ENCODE measurements around the gene FGFRL1.

The FGFRL1 gene

DNA sequence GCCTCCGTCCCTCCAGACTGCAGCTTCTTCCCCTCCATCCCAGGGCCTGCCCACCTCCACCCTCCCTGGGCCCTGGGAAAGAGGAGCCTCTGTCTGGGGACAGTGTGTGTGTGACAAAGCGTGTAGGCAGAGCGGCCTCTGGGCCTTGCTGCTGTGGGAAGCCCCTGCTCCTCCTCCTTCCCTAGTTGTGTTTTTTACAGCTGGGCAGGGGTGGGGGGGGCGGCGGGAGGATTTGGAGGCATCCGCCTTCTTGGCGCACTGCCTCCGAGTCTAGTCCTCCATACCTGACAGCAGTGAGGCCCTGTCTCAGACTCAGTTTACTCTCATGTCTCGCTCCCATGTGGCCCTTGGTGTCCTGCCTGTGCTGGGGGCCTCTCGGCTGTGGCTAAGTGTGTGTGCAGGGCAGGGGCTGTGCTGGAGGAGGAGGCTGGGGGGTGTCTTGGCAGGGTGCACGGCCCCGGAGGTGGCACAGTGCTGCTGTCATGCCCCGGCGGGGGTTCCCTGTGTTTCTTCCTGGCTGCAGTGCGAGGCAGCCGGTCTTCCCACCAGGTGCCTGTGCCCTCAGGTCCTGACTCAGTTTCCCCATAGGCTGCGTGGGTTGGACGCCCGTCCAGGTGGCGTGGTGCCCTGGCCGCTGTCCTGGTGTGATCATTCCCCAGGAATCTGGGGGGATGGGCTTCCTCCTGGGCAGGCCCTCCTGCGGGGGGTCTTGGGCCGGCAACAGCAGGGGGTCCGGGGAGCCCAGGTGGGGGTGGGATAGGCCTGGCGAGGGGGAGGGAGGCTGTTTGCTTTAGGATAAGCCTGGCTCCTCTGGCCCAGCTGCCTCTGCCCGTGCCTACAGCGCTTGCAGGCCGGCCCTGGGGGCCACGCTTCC is 7.0 kb downstream of the FGFRL1 start:
- TF ChIP-seq, protein P1, sequence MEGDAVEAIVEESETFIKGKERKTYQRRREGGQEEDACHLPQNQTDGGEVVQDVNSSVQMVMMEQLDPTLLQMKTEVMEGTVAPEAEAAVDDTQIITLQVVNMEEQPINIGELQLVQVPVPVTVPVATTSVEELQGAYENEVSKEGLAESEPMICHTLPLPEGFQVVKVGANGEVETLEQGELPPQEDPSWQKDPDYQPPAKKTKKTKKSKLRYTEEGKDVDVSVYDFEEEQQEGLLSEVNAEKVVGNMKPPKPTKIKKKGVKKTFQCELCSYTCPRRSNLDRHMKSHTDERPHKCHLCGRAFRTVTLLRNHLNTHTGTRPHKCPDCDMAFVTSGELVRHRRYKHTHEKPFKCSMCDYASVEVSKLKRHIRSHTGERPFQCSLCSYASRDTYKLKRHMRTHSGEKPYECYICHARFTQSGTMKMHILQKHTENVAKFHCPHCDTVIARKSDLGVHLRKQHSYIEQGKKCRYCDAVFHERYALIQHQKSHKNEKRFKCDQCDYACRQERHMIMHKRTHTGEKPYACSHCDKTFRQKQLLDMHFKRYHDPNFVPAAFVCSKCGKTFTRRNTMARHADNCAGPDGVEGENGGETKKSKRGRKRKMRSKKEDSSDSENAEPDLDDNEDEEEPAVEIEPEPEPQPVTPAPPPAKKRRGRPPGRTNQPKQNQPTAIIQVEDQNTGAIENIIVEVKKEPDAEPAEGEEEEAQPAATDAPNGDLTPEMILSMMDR (IDR thresholded peaks at IDR 0.05; ENCODE audit: low read depth, low read length): no peak
- DNase-seq (ENCODE audit: low read depth in 2 of 2): no peak

DNA sequence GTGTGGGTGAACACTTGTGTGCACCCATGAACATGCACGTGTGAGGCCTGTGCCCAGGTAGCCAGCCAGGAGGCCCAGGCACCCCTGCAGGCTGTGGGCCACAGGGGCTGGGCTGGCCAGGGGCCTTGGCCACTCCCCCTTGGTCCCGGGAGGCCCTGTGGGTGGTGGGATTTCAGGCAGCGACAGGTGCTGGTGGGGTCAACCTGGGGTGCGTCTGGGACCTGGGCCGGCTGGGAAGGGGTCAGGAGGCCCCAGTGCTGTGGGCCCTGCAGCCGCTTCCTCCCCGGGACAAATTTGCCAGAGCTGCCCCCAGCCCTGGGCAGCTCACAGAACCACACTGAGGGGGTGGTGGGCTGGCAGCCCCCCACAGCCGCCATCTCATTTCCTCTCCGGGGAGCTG is 7.9 kb downstream of the FGFRL1 start:
- no peak for DNase-seq (ENCODE audit: low read depth in 2 of 2)
- H3K4me3 ChIP-seq (replicated peaks in 1 of 2; ENCODE audit: low read depth in 2 of 2, low read length in 2 of 2): no peak overlapping the region
- TF ChIP-seq, protein P1 (IDR thresholded peaks at IDR 0.05; ENCODE audit: low read depth, low read length): no peak

More for the DNA sequence above, 7.0 kb downstream of the FGFRL1 start:
- H3K4me3 ChIP-seq (replicated peaks in 1 of 2; ENCODE audit: low read depth in 2 of 2, low read length in 2 of 2): no peak overlapping the region

DNA sequence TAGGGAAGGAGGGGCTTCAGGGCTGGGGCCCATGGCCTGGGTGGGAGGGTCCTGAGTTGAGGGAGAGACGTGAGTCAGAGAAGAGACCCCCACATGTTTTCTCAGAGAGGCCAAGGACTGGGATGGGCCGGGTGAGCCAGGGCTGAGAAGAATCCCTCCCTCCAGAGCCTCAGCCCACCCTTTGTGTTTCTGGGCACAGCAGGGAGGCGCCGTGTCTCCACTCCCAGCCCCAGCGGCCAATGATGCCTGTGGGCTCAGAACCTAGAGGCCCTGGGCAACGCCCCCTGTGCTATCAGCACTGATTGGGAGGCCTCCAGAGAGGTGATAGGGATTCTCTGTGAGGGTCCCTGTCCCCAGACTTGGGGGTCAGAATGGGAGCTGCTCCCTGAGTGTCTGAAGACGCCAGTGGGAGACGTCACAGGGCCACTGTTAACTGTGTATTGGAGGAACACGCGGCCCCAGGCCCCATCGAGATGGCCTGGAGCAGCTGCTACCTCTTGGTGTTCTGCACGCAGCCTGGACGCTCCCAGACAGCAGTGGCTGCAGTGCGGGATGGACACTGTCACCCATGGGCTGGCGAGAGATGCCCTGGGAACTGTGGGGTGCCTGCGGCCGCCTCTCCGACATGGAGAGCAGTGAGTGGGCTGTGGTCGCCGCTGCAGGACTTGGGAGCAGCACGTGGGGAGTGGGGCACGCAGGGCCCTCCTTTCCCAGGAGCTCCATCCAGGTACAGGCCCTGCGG is 8.5 kb downstream of the FGFRL1 start:
- H3K4me3 ChIP-seq (replicated peaks in 1 of 2; ENCODE audit: low read depth in 2 of 2, low read length in 2 of 2): no peak overlapping the region
- TF ChIP-seq, protein P1 (IDR thresholded peaks at IDR 0.05; ENCODE audit: low read depth, low read length): no peak
- no peak for DNase-seq (ENCODE audit: low read depth in 2 of 2)

DNA sequence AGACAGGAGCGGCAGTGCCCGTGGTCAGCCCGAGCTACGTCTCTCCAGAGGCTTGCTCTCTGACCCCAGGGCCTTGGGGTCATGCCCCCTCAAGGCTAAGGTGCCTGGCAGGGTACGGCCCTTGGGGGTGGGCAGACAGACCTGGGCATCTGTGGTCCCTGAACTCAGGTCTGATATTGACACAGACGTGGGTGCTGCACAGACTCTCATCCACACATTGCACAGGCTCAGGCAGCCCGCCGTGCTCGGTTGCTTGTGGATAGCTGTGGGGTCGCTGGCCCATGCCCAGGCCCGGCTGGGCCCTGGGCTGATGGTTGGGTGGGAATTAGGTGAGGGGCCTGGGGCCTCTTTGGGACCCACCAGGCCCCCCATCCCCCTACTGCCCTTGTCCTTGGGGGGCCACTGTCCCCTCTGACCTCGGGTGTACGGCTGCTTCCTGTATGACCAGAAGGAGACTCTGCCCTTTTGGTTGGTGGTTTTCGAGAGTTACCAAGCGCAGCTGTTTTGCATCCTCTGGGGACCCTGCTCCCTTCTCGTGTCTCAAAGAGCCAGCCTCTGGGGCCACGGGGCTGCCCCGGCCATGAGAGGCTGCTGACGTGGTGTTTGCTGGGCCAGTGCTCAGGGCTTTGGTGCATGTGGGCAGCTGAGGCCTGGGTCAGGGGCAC is 10.1 kb downstream of the FGFRL1 start:
- TF ChIP-seq, protein P1 (IDR thresholded peaks at IDR 0.05; ENCODE audit: low read depth, low read length): no peak
- no peak for DNase-seq (ENCODE audit: low read depth in 2 of 2)
- H3K4me3 ChIP-seq (replicated peaks in 1 of 2; ENCODE audit: low read depth in 2 of 2, low read length in 2 of 2): no peak overlapping the region

DNA sequence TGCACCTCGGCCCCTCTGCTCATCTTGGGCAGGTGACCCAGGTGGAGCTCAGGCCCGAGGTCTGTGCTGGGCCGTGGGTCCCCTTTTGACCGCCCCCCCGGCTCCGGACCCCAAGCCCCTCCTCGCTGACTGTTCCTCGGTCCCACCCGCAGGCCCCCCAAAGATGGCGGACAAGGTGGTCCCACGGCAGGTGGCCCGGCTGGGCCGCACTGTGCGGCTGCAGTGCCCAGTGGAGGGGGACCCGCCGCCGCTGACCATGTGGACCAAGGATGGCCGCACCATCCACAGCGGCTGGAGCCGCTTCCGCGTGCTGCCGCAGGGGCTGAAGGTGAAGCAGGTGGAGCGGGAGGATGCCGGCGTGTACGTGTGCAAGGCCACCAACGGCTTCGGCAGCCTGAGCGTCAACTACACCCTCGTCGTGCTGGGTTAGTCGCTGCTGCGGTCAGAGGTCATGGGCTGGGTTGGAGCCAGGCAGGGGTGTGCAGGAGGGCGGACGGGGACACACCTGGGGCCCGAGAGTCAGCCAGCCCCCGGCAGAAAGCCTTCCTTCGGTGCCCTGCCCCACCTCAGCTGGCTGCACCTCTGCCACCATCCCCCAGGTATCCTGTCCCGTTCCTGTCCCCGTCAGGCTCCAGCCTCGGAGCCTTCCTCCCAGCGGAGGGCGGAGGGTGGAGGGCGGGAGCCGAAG is 10.8 kb downstream of the FGFRL1 start:
- TF ChIP-seq, protein P1 (IDR thresholded peaks at IDR 0.05; ENCODE audit: low read depth, low read length): no peak
- DNase-seq (ENCODE audit: low read depth in 2 of 2): no peak

DNA sequence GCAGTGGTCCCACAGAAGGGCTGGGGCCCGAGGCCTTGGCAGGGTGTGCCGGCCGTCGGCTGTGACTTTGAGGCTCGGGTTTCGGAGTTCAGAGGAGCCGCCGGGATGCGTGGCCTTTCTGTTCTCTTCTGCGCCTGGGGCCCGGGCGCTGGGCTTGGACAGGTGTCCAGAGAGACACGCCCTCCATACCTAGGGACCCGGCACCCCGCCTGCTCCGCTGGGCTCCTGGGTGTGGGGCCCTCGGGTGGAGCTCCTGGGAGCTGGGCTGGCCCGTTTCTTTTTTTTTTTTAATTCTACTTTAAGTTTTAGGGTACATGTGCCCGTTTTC is 11.3 kb downstream of the FGFRL1 start:
- TF ChIP-seq, protein P1 (IDR thresholded peaks at IDR 0.05; ENCODE audit: low read depth, low read length): no peak

More for the DNA sequence above, 10.8 kb downstream of the FGFRL1 start:
- H3K4me3 ChIP-seq (replicated peaks in 1 of 2; ENCODE audit: low read depth in 2 of 2, low read length in 2 of 2): no peak overlapping the region

More for the DNA sequence above, 11.3 kb downstream of the FGFRL1 start:
- no peak for DNase-seq (ENCODE audit: low read depth in 2 of 2)
- H3K4me3 ChIP-seq (replicated peaks in 1 of 2; ENCODE audit: low read depth in 2 of 2, low read length in 2 of 2): no peak overlapping the region
